H9 (cell line): ENCODE results near the gene NAGLU. TPM values are rescaled to one million over a fixed set of nuclear protein-coding genes. Genes with fewer than 3 reads are reported as not detected.

Experiments used
- DNase-seq: peaks from one replicate; pipeline ENCODE4 v3.0.0-alpha.2; 2017
- H2AFZ ChIP-seq: one replicate; pipeline ENCODE4 v1.6.1; 2013; ENCODE audit warnings: mild to moderate bottlenecking, low read length, control low read depth, moderate library complexity
- H2AK5ac ChIP-seq: 2 replicates; pipeline ENCODE4 v1.6.1; 2013; ENCODE audit warnings: low read length, control low read depth, mixed read lengths; ENCODE audit not compliant: insufficient read length
- H2BK120ac ChIP-seq: one replicate; pipeline ENCODE4 v1.6.1; 2013; ENCODE audit warnings: low read depth, mild to moderate bottlenecking, low read length, control low read depth, inconsistent platforms; ENCODE audit not compliant: poor library complexity, severe bottlenecking
- H2BK12ac ChIP-seq: 2 replicates; pipeline ENCODE4 v1.6.1; 2013; ENCODE audit warnings: low read length, control low read depth, mixed read lengths, low read depth; ENCODE audit not compliant: insufficient read length
- H2BK15ac ChIP-seq: 2 replicates; pipeline ENCODE4 v1.6.1; 2013; ENCODE audit warnings: low read depth, low read length, control low read depth
- H2BK20ac ChIP-seq: one replicate; pipeline ENCODE4 v1.6.1; 2013; ENCODE audit warnings: low read depth, mild to moderate bottlenecking, low read length, control low read depth, inconsistent platforms; ENCODE audit not compliant: poor library complexity, severe bottlenecking
- H2BK5ac ChIP-seq: 2 replicates; pipeline ENCODE4 v1.6.1; 2013; ENCODE audit warnings: low read length, control low read depth, mixed read lengths; ENCODE audit not compliant: insufficient read length
- H3K14ac ChIP-seq: 2 replicates; pipeline ENCODE4 v1.6.1; 2013; ENCODE audit warnings: low read length, control low read depth; ENCODE audit not compliant: insufficient read depth
- H3K18ac ChIP-seq: 2 replicates; pipeline ENCODE4 v1.6.1; 2013; ENCODE audit warnings: low read depth, mild to moderate bottlenecking, mixed read lengths, low read length, control low read depth; ENCODE audit not compliant: insufficient read length
- H3K23ac ChIP-seq: 2 replicates; pipeline ENCODE4 v1.6.1; 2013; ENCODE audit warnings: low read length, control low read depth, mixed read lengths, low read depth; ENCODE audit not compliant: insufficient read length
- H3K23me2 ChIP-seq: 2 replicates; pipeline ENCODE4 v1.6.1; 2013; ENCODE audit warnings: low read depth, mild to moderate bottlenecking, mixed read lengths, low read length, control low read depth; ENCODE audit not compliant: insufficient read length, poor library complexity, severe bottlenecking
- H3K27ac ChIP-seq: 2 replicates; pipeline ENCODE4 v1.5.1; 2013; ENCODE audit warnings: low read length, control low read depth, mixed read lengths, low read depth; ENCODE audit not compliant: insufficient read length
- H3K27me3 ChIP-seq: 2 replicates; pipeline ENCODE4 v1.6.1; 2013; ENCODE audit warnings: low read length, control low read depth, inconsistent platforms; ENCODE audit not compliant: insufficient read depth
- H3K4ac ChIP-seq: 2 replicates; pipeline ENCODE4 v1.6.1; 2013; ENCODE audit warnings: low read depth, mild to moderate bottlenecking, control low read depth, inconsistent platforms, low read length, moderate library complexity
- H3K4me1 ChIP-seq: 2 replicates; pipeline ENCODE4 v1.6.1; 2013; ENCODE audit warnings: low read length, control low read depth, inconsistent platforms; ENCODE audit not compliant: insufficient read depth
- H3K4me2 ChIP-seq: 2 replicates; pipeline ENCODE4 v1.6.1; 2013; ENCODE audit warnings: low read length, control low read depth, mixed read lengths; ENCODE audit not compliant: insufficient read length, insufficient read depth
- H3K56ac ChIP-seq: 2 replicates; pipeline ENCODE4 v1.6.1; 2013; ENCODE audit warnings: low read depth, mild to moderate bottlenecking, mixed read lengths, low read length, control low read depth; ENCODE audit not compliant: insufficient read length
- H3K79me1 ChIP-seq: 2 replicates; pipeline ENCODE4 v1.6.1; 2013; ENCODE audit warnings: low read depth, mild to moderate bottlenecking, moderate library complexity, low read length, control low read depth, inconsistent platforms; ENCODE audit not compliant: insufficient read depth, poor library complexity, severe bottlenecking
- H3K79me2 ChIP-seq: 2 replicates; pipeline ENCODE4 v1.6.1; 2013; ENCODE audit warnings: low read length, control low read depth, inconsistent platforms; ENCODE audit not compliant: insufficient read depth
- H3K9ac ChIP-seq: 2 replicates; pipeline ENCODE4 v1.6.1; 2013; ENCODE audit warnings: low read length, control low read depth, mixed read lengths; ENCODE audit not compliant: insufficient read length; ENCODE audit errors: extremely low read depth
- H3K9me3 ChIP-seq: one replicate; pipeline ENCODE4 v1.6.1; 2013; ENCODE audit warnings: low read depth, low read length, inconsistent platforms; ENCODE audit not compliant: control insufficient read depth
- H3T11ph ChIP-seq: one replicate; pipeline ENCODE4 v1.6.1; 2013; ENCODE audit warnings: mild to moderate bottlenecking, low read length, control low read depth, inconsistent platforms
- H4K20me1 ChIP-seq: one replicate; pipeline ENCODE4 v1.6.1; 2013; ENCODE audit not compliant: control insufficient read depth, insufficient read length, insufficient read depth
- H4K5ac ChIP-seq: 2 replicates; pipeline ENCODE4 v1.6.1; 2013; ENCODE audit warnings: low read depth, mild to moderate bottlenecking, mixed read lengths, low read length, control low read depth; ENCODE audit not compliant: insufficient read length
- H4K8ac ChIP-seq: replicated peaks from 2 replicates; pipeline ENCODE4 v1.6.1; 2013; ENCODE audit warnings: low read length, control low read depth, mixed read lengths, low read depth; ENCODE audit not compliant: insufficient read length
- H4K91ac ChIP-seq: 2 replicates; pipeline ENCODE4 v1.6.1; 2013; ENCODE audit warnings: low read depth, mild to moderate bottlenecking, moderate library complexity, mixed read lengths, low read length, control low read depth; ENCODE audit not compliant: insufficient read length
- H3K27ac Mint-ChIP-seq, 3 experiments: 2 replicates in 2 of 3; 3 replicates in 1 of 3; pipeline ENCODE4 v1.8.0; 2020 to 2021; ENCODE audit warnings: mixed read lengths in 3 of 3, mild to moderate bottlenecking in 1 of 3, moderate library complexity in 1 of 3
- H3K27me3 Mint-ChIP-seq: 2 replicates; pipeline ENCODE4 v1.8.0; 2021; ENCODE audit warnings: low read depth, mild to moderate bottlenecking, moderate library complexity, mixed read lengths
- H3K36me3 Mint-ChIP-seq, 3 experiments: 2 replicates in 2 of 3; 3 replicates in 1 of 3; pipeline ENCODE4 v1.8.0; 2020 to 2021; ENCODE audit warnings: low read depth in 3 of 3, mixed read lengths in 3 of 3; ENCODE audit not compliant: insufficient read depth in 1 of 3
- H3K4me1 Mint-ChIP-seq, 2 experiments: 2 replicates each; pipeline ENCODE4 v1.8.0; 2020; ENCODE audit warnings: mixed read lengths in 2 of 2
- H3K4me3 Mint-ChIP-seq, 2 experiments: 2 replicates in 1 of 2; 3 replicates in 1 of 2; pipeline ENCODE4 v1.8.0; 2020 to 2021; ENCODE audit warnings: mild to moderate bottlenecking in 2 of 2, mixed read lengths in 2 of 2, moderate library complexity in 1 of 2
- H3K9me3 Mint-ChIP-seq, 2 experiments: 2 replicates in 1 of 2; 3 replicates in 1 of 2; pipeline ENCODE4 v1.8.0; 2020; ENCODE audit warnings: mild to moderate bottlenecking in 2 of 2, mixed read lengths in 2 of 2, moderate library complexity in 1 of 2
- CTCF ChIP-seq: fragments of 200-600 bp; sonication (generic); conservative IDR thresholded peaks from 3 replicates; pipeline ENCODE4 v1.8.0; 2021; ENCODE audit warnings: antibody characterized with exemption, mild to moderate bottlenecking
- WGBS: extraction: QIAGEN DNeasy Blood & Tissue Kit; methylation state at CpG from one replicate; pipeline ENCODE4 v1.1.7; 2013; ENCODE audit warnings: missing lambda C conversion rate, low lambda C conversion rate, mixed read lengths; ENCODE audit not compliant: insufficient read length; ENCODE audit errors: extremely low coverage; 5-methylcytosine and 5-hydroxymethylcytosine counted together
- total RNA-seq: library from RNA; stranded (reverse); gene quantifications from 2 replicates; pipeline ENCODE4 v1.2.1, GENCODE V29; 2021

NAGLU gene
- total RNA-seq, 1 experiment from 2014 or later: 23.5 TPM

GRCh38 chr17:42563143-42563509, 27.1 kb downstream of the NAGLU start:
- H3K23me2 ChIP-seq: peaks cover 16% of the 10 kb centered on the region
- H3K79me1 ChIP-seq: peaks cover 4% of the 10 kb centered on the region
- DNase-seq: no peak
- no peak overlapping the region for H2AK5ac ChIP-seq
- no peak overlapping the region for H2AFZ ChIP-seq
- no peaks in the 10 kb centered on the region for H4K20me1 ChIP-seq
- no peaks in the 10 kb centered on the region for H3K27me3 ChIP-seq
- no peak for TF ChIP-seq CTCF
- no peak overlapping the region for H3K23ac ChIP-seq
- no peak overlapping the region for H3K56ac ChIP-seq
- H3K36me3 Mint-ChIP-seq: peaks cover 3 to 33% (median 25%) of the 10 kb centered on the region in 3 experiments; a peak in 6 of 7 replicates
- peaks cover 17 to 25% of the 10 kb centered on the region in 2 experiments for H3K4me1 Mint-ChIP-seq
- no peak overlapping the region for H2BK20ac ChIP-seq
- no peak overlapping the region for H2BK12ac ChIP-seq
- WGBS: no CpG with 5 or more reads among the region's 14 CpGs
- peak overlapping the region; percentile 94 to 95 for H3K4me3 Mint-ChIP-seq
- H4K8ac ChIP-seq: no peak overlapping the region
- peak overlapping the region in 1 of 3 experiments; percentile 96; a peak in 2 of 7 replicates for H3K27ac Mint-ChIP-seq
- H3K27me3 Mint-ChIP-seq: no peaks in the 10 kb centered on the region
- H3K9ac ChIP-seq: peak overlapping the region; percentile 85
- H3K18ac ChIP-seq: no peak overlapping the region
- H3T11ph ChIP-seq: no peak overlapping the region
- H4K5ac ChIP-seq: no peak overlapping the region
- no peak overlapping the region for H4K91ac ChIP-seq
- H3K4me1 ChIP-seq: peaks cover 2% of the 10 kb centered on the region; the same call in 1 of the 2 replicates
- H2BK120ac ChIP-seq: no peak overlapping the region
- no peak overlapping the region for H3K4ac ChIP-seq
- H3K9me3 Mint-ChIP-seq: no peaks in the 10 kb centered on the region
- H3K79me2 ChIP-seq: peaks cover 7% of the 10 kb centered on the region; the same call in 1 of the 2 replicates
- peak overlapping the region; percentile 86 for H3K4me2 ChIP-seq
- no peak overlapping the region for H3K14ac ChIP-seq
- H3K27ac ChIP-seq: no peak overlapping the region
- H2BK15ac ChIP-seq: no peak overlapping the region
- H3K9me3 ChIP-seq: no peaks in the 10 kb centered on the region
- no peak overlapping the region for H2BK5ac ChIP-seq
